Spleen (tissue), 7 donors: Measurements from ENCODE around the gene AHCTF1.
"Not testable (repeated sequence)": the region's sequence is repeated elsewhere in the genome, so short reads cannot be mapped to it uniquely, and the experiment has no call there.

Source experiments
- CTCF ChIP-seq, 11 experiments: fragments of 200-600 bp in 7 of 11; fragments of 450-650 bp in 4 of 11; sonication (generic) in 4 of 11; IDR thresholded peaks in 8 of 11; conservative IDR thresholded peaks in 3 of 11; 1 replicate in 7 of 11; 2 replicates in 4 of 11; pipeline versions ENCODE4 v1.4.0 to v1.8.0; 2016 to 2021; ENCODE audit warnings: antibody characterized with exemption in 11 of 11, inconsistent platforms in 4 of 11, mild to moderate bottlenecking in 1 of 11
- POLR2A ChIP-seq, 3 donors: fragments of 450-650 bp; IDR thresholded peaks; one replicate each; pipeline ENCODE4 v1.5.1; 2017; ENCODE audit warnings: antibody characterized with exemption in 3 of 3, mild to moderate bottlenecking in 1 of 3
- POLR2AphosphoS5 ChIP-seq, 3 donors: sonication (generic); formaldehyde crosslinking; IDR thresholded peaks; one replicate each; pipeline ENCODE4 v1.5.1; 2017; ENCODE audit warnings: antibody characterized with exemption in 3 of 3
- donor health status: DM: no; HTN: no; CAD: no; lungs with moderate emphysema.
- donor health status: DM: no; HTN: no; CAD: no.
- donor health status: DM: no; HTN: no; CAD: no.

- TF ChIP-seq CTCF (IDR thresholded peaks at IDR 0.05 in 8 of 11, conservative IDR thresholded peaks at IDR 0.05 in 3 of 11); POLR2A (IDR thresholded peaks at IDR 0.05); POLR2AphosphoS5 (IDR thresholded peaks at IDR 0.05): not testable (repeated sequence)
These were observed 91.0 kb downstream of the AHCTF1 start for GRCh38 chr1:246840761-246841160.
